RWPE1 (cell line): Measurements from ENCODE around the gene LRRC27.

Experiments used
- CTCF ChIA-PET: fragments of 350-600 bp; sonication (Branson Sonifier 250); formaldehyde crosslinking; extraction: SDS; loops from one replicate; lab custom pipeline; 2021; lab: Yijun Ruan, JAX
- POLR2A ChIA-PET: fragments of 400-600 bp; formaldehyde crosslinking; extraction: SDS; loops from one replicate; lab custom pipeline; 2020; ENCODE audit warnings: antibody characterized with exemption; ENCODE audit not compliant: low non-redundant PET; lab: Yijun Ruan, JAX
- DNase-seq: peaks from one replicate; pipeline ENCODE4 v3.0.0; 2012; ENCODE audit warnings: low spot score
- H3K27ac ChIP-seq: fragments of 450-650 bp; 2 replicates; pipeline ENCODE4 v1.5.1; 2017
- CTCF ChIP-seq: fragments of 450-650 bp; conservative IDR thresholded peaks from 2 replicates; pipeline ENCODE4 v1.5.1; 2017; ENCODE audit warnings: low read depth, mild to moderate bottlenecking

LRRC27 gene

GRCh38 chr10:132414402-132415016 is 82.5 kb downstream of the LRRC27 start:
- POLR2A ChIA-PET = interaction anchor here (1.1 kb wide), 1 partner anchor 32 kb away, joined by 3 read pairs; no protein-coding TSS in a partner anchor
- CTCF ChIA-PET = interaction anchor here (0.5 kb wide), 1 partner anchor 62 kb away, joined by 3 read pairs; no protein-coding TSS in a partner anchor
- no peak for DNase-seq

GRCh38 chr10:132415255-132415654 is 83.3 kb downstream of the LRRC27 start:
- ChIA-PET POLR2A (no interaction called here), CTCF (no interaction called here)
- DNase-seq = no peak
- TF ChIP-seq CTCF = no peak
- peak overlapping the region; percentile 45; the same call in 1 of the 2 replicates for H3K27ac ChIP-seq

More at GRCh38 chr10:132414402-132415016, 82.5 kb downstream of the LRRC27 start:
- no peak for TF ChIP-seq CTCF
- peak overlapping the region; percentile 45 for H3K27ac ChIP-seq

- H3K27ac ChIP-seq = peak overlapping the region; percentile 91
- POLR2A ChIA-PET = no interaction called here
- no peak for TF ChIP-seq CTCF
- no peak for DNase-seq
- CTCF ChIA-PET = no interaction called here
These were observed 84.0 kb downstream of the LRRC27 start for GRCh38 chr10:132415956-132416355.

GRCh38 chr10:132416566-132417256 is 84.7 kb downstream of the LRRC27 start:
- peak overlapping the region; percentile 91 for H3K27ac ChIP-seq
- TF ChIP-seq CTCF = no peak
- ChIA-PET POLR2A (no interaction called here), CTCF (no interaction called here)
- no peak for DNase-seq

GRCh38 chr10:132417257-132417910 is 85.4 kb downstream of the LRRC27 start:
- TF ChIP-seq CTCF = no peak
- ChIA-PET POLR2A (no interaction called here), CTCF (no interaction called here)
- no peak for DNase-seq
- H3K27ac ChIP-seq = peak overlapping the region; percentile 91

GRCh38 chr10:132417957-132418441 is 86.0 kb downstream of the LRRC27 start:
- H3K27ac ChIP-seq = peak overlapping the region; percentile 91
- CTCF ChIA-PET = interaction anchor here (0.9 to 1.0 kb wide), 2 partner anchors 8 to 29 kb away, joined by 5 read pairs; no protein-coding TSS in a partner anchor
- TF ChIP-seq CTCF = no peak
- POLR2A ChIA-PET = no interaction called here
- no peak for DNase-seq
